A673 (cell line): ENCODE results near the gene ATP13A4. TPM values are rescaled to one million over a fixed set of nuclear protein-coding genes. Genes with fewer than 3 reads are reported as not detected.

Experiments used
- BruUV-seq: library from RNA; stranded (reverse); fragments of 400-500 nt; replicated peaks from 2 replicates; lab custom pipeline; 2021; lab: Mats Ljungman, UMichigan
- CTCF ChIA-PET: fragments of 300-600 bp; sonication (Branson Sonifier 250); formaldehyde crosslinking; loops from one replicate; lab custom pipeline; 2022; ENCODE audit warnings: antibody characterized with exemption; lab: Charles Lee
- POLR2A ChIA-PET: fragments of 300-600 bp; sonication (Branson Sonifier 250); formaldehyde crosslinking; loops from one replicate; lab custom pipeline; 2022; ENCODE audit warnings: antibody characterized with exemption; ENCODE audit not compliant: low non-redundant PET; lab: Charles Lee
- DNase-seq: peaks from one replicate; pipeline ENCODE4 v3.0.0-alpha.2; 2015; ENCODE audit warnings: low spot score
- H3K27ac ChIP-seq: fragments of 200-600 bp; sonication (generic); 2 replicates; pipeline ENCODE4 v1.5.1; 2016; ENCODE audit warnings: mixed run types, low read depth, mild to moderate bottlenecking, mixed read lengths, antibody characterized with exemption, low read length; ENCODE audit not compliant: poor library complexity, severe bottlenecking
- H3K27me3 ChIP-seq: fragments of 200-600 bp; sonication (generic); replicated peaks from 2 replicates; pipeline ENCODE4 v1.6.1; 2017; ENCODE audit warnings: mixed run types, low read depth, mild to moderate bottlenecking, mixed read lengths, antibody characterized with exemption, low read length; ENCODE audit not compliant: insufficient read depth, poor library complexity
- H3K36me3 ChIP-seq: fragments of 200-600 bp; sonication (generic); 2 replicates; pipeline ENCODE4 v1.6.1; 2016; ENCODE audit warnings: mixed run types, mild to moderate bottlenecking, mixed read lengths, antibody characterized with exemption, low read length; ENCODE audit not compliant: insufficient read depth, poor library complexity, severe bottlenecking
- H3K4me1 ChIP-seq: fragments of 200-600 bp; sonication (generic); 2 replicates; pipeline ENCODE4 v1.6.1; 2017; ENCODE audit warnings: mixed run types, mild to moderate bottlenecking, mixed read lengths, antibody characterized with exemption, low read length; ENCODE audit not compliant: insufficient read depth, poor library complexity, severe bottlenecking
- H3K4me3 ChIP-seq: fragments of 200-600 bp; sonication (generic); 2 replicates; pipeline ENCODE4 v1.5.1; 2016; ENCODE audit warnings: low read depth, mixed run types, mild to moderate bottlenecking, mixed read lengths, low read length; ENCODE audit not compliant: poor library complexity, severe bottlenecking
- H3K9me3 ChIP-seq: fragments of 200-600 bp; sonication (generic); 2 replicates; pipeline ENCODE4 v1.6.1; 2016; ENCODE audit warnings: mixed run types, low read depth, mild to moderate bottlenecking, mixed read lengths, antibody characterized with exemption, low read length; ENCODE audit not compliant: poor library complexity, severe bottlenecking
- CTCF ChIP-seq: fragments of 300-800, 200-600 bp; sonication (generic); conservative IDR thresholded peaks from 2 replicates; pipeline ENCODE4 v1.5.1; 2017; ENCODE audit warnings: low read depth, mild to moderate bottlenecking, antibody characterized with exemption, low read length, moderate library complexity, mixed read lengths
- EZH2 ChIP-seq: fragments of 200-600 bp; sonication (generic); IDR thresholded peaks from 2 replicates; pipeline ENCODE4 v1.6.1; 2017; ENCODE audit warnings: borderline replicate concordance, low read depth, mild to moderate bottlenecking, mixed read lengths, antibody characterized with exemption, low read length; ENCODE audit not compliant: poor library complexity, severe bottlenecking
- intact Hi-C: fragments of 100-400 bp; cut with micrococcal nuclease; formaldehyde crosslinking; loops from one replicate; pipeline ENCODE4 v1.10.0; 2022; ENCODE audit not compliant: unreplicated experiment
- total RNA-seq: library from RNA; stranded (reverse); gene quantifications from 2 replicates; pipeline ENCODE4 v1.2.3, GENCODE V29; 2021

Gene ATP13A4
- total RNA-seq, 1 experiment from 2014 or later: not detected

GRCh38 chr3:193499801-193500485 lies 54.8 kb downstream of the ATP13A4 start:
- POLR2A ChIA-PET: no interaction called here

GRCh38 chr3:193499136-193499770 lies 55.4 kb downstream of the ATP13A4 start:
- no peaks in the 10 kb centered on the region for H3K9me3 ChIP-seq
- DNase-seq: no peak
- H3K27ac ChIP-seq: no peak overlapping the region
- ChIA-PET CTCF (no interaction called here), POLR2A (no interaction called here)
- intact Hi-C loops: no loop called here
- no TSS peak for BruUV-seq
- H3K27me3 ChIP-seq: peaks cover 9% of the 10 kb centered on the region
- no peaks in the 10 kb centered on the region for H3K36me3 ChIP-seq
- no peaks in the 10 kb centered on the region for H3K4me1 ChIP-seq
- no peak overlapping the region for H3K4me3 ChIP-seq
- no peak for TF ChIP-seq CTCF
- TF ChIP-seq EZH2: no peak

More at GRCh38 chr3:193499801-193500485, 54.8 kb downstream of the ATP13A4 start:
- no peak for DNase-seq
- H3K9me3 ChIP-seq: no peaks in the 10 kb centered on the region
- CTCF ChIA-PET: no interaction called here
- no peak overlapping the region for H3K4me3 ChIP-seq
- H3K36me3 ChIP-seq: no peaks in the 10 kb centered on the region
- no peak overlapping the region for H3K27ac ChIP-seq
- H3K27me3 ChIP-seq: peaks cover 9% of the 10 kb centered on the region
- BruUV-seq: no TSS peak
- intact Hi-C loops: no loop called here
- H3K4me1 ChIP-seq: no peaks in the 10 kb centered on the region
- no peak for TF ChIP-seq CTCF

- intact Hi-C loops: no loop called here
- Histone ChIP-seq H3K4me1 (no peaks in the 10 kb centered on the region), H3K4me3 (no peak overlapping the region), H3K9me3 (no peaks in the 10 kb centered on the region), H3K36me3 (no peaks in the 10 kb centered on the region), H3K27ac (no peak overlapping the region), H3K27me3 (peaks cover 9% of the 10 kb centered on the region)
- TF ChIP-seq EZH2: no peak
- no peak for TF ChIP-seq CTCF
- no peak for DNase-seq
- BruUV-seq: no TSS peak
- POLR2A ChIA-PET: interaction anchor here (0.9 kb wide), 1 partner anchor 14 kb away, joined by 6 read pairs; no protein-coding TSS in a partner anchor
- CTCF ChIA-PET: no interaction called here
Measured at GRCh38 chr3:193498215-193498614, 56.5 kb downstream of the ATP13A4 start.
